Forelimb muscle (tissue), 1 donor: ENCODE measurements around the gene SUZ12. TPM values are rescaled to one million over a fixed set of nuclear protein-coding genes. Genes with fewer than 3 reads are reported as not detected.
"Not testable (repeated sequence)": the region's sequence is repeated elsewhere in the genome, so short reads cannot be mapped to it uniquely, and the experiment has no call there.

Experiments used
- DNase-seq: peaks from one replicate; pipeline ENCODE4 v3.0.0-alpha.2; 2013; ENCODE audit warnings: low read depth
- polyA plus RNA-seq: library from polyadenylated mRNA; unstranded; fragments of 120-200 nt; gene quantifications from one replicate; pipeline ENCODE4 v1.2.1, GENCODE V29; 2013; ENCODE audit not compliant: insufficient read length

The SUZ12 gene
- polyA plus RNA-seq: 19.6 TPM

DNA sequence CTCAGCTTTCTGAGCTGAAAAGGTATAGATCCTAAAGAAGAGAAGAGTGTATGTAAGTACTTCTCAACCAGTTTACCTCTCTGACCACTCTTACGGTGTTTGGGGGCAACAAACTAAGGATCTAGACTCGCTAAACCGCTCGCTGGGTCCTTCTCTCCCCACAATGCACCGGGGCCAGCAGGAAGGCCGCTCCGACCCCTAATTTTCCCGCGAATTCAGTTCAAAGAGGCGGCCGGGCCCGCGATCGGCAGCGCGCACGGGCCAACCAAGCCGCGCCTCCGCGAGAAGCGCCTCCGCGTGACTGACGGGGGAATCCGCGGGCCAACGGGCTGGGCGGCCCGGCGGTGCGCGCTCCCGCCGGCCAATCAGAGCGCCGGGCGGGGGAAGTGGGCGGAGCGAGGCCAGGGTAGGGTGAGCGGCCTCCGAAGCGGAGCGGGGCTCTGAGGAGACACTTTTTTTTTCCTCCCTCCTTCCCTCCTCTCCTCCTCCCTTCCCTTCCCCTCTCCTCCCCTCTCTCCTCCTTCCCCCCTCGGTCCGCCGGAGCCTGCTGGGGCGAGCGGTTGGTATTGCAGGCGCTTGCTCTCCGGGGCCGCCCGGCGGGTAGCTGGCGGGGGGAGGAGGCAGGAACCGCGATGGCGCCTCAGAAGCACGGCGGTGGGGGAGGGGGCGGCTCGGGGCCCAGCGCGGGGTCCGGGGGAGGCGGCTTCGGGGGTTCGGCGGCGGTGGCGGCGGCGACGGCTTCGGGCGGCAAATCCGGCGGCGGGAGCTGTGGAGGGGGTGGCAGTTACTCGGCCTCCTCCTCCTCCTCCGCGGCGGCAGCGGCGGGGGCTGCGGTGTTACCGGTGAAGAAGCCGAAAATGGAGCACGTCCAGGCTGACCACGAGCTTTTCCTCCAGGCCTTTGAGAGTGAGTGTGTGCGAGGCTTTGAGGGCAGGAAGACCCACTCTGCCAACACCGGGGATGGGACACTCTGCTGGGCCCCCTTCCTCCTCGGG, at the start of gene SUZ12:
SUZ12 (plus strand) TSS at position 393 of the 995 bp plus-strand sequence; CDS start at position 633, 240 bp downstream.
- peak; percentile 54 for DNase-seq

GRCh38 chr17:31888124-31888523, 48.7 kb upstream of the SUZ12 start:
- DNase-seq: no peak

GRCh38 chr17:31900877-31901276, 35.9 kb upstream of the SUZ12 start:
- no peak for DNase-seq

- DNase-seq: no peak
These were observed 34.1 kb upstream of the SUZ12 start for GRCh38 chr17:31902693-31903092.

DNA sequence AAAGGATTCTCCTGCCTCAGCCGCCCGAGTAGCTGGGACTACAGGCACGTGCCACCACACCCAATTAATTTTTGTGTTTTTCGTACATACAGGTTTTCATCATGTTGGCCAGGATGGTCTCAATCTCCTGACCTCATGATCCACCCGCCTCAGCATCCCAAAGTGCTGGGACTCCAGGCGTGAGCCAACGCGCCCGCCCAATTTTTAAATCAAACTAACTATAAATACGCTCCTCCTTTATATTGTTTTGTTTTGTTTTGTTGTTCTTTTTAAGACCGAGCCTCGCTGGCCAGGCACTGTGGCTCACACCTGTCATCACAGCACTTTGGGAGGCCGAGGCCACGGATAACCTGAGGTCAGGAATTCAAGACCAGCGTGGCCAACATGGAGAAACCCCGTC, 33.4 kb upstream of the SUZ12 start:
- no peak for DNase-seq

DNA sequence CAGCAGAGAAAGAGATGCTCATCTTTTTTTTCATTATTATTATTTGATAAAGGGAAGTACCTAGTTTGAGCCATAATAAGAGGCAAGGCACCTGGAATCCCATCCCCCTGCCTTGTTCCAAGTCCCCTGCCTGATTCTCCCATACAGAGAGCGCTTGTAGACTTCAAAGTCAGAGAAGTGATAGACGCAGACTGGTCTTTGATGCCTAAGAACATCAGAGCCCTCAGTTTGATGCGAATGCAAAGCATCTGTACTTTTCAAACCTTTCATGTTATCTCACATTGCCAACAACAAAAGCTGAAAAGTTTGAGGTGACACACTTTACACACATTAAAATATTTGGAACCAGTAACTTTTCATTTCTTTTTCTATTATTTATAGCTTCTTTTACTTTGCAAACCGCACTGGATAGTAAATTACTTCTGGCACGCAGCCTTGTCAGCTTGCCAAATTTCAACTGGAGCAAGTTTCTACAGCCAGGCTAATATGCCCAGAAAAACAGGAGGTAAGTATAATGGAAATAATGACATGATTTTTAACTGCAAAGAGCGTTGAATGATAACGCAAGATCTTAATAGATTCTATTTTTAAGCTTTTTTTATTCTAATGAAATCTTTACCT, 29.4 kb upstream of the SUZ12 start:
- peak; percentile 36 for DNase-seq

GRCh38 chr17:31908386-31908785, 28.4 kb upstream of the SUZ12 start:
- no peak for DNase-seq

DNA sequence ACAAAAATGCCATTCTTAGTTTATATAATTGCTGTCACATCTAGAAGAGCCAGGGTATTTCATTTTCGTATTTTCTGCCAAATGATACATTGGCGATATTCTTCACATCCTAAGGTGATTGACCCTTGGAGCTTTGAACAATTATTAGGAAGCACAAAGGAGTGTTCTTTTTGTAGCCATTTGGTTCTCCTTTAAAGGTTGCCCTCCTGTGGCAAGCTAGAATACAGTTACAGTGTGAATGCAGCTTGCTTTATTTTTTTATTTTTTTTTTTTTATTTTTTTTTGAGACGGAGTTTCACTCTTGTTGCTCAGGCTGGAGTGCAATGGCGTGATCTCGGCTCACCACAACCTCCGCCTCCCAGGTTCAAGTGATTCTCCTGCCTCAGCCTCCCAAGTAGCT, 24.1 kb upstream of the SUZ12 start:
- DNase-seq: not testable (repeated sequence)

DNA sequence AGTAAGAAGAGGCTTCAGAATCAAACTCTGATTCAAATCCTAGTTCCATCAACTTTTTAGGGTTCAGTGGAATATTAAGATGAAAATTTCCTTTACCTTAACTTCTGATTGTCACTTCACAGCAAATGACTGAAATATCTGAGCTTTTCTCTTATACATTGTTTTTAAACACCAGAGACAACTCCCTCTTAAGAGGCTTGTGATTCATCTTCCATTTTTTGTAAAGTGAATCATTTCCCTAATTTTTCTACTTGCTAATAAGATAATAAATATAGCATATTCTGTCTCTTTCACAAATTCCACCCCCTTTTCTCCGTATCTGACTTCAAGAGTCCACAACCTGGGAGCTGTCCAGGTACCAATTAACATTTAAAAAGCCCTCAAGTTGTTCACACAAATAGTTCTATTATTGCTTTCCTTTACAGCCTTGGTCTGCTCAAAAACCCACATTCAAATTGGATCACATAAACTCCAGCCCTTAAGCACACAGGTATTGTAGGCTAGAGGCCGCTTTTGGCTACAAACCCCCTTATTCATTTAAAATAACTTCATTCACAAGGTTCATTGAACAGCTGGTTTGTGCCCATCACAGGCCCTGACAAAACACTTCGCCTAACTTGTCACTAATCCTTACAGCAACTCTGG, 21.2 kb upstream of the SUZ12 start:
- no peak for DNase-seq

DNA sequence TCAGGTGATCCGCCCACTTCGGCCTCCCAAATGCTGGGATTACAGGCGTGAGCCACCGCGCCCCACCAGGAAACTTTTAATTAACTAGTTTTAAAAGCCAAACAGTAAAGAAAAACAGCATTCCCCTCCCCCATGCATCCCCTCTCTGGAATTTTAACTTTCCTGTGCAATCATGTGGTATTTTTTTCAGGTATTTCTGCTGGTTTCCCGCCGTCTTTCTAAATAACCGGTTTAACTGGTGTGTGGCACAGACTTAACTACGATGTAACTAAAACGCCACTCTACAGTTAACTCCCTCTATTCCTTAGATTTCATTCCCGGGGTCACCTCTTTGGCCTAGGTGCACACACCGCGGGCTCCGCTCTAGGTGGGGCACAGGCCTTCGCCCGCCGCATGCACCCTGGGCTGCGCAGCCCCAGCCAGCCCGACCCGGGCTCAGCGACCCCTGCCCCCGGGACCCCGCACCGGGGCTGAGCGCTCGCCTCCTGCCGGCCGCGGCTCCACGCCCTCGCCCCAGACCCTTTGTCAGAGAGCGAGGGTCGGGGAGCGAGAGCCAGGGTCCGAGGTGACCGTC, 20.2 kb upstream of the SUZ12 start:
- DNase-seq: no peak

DNA sequence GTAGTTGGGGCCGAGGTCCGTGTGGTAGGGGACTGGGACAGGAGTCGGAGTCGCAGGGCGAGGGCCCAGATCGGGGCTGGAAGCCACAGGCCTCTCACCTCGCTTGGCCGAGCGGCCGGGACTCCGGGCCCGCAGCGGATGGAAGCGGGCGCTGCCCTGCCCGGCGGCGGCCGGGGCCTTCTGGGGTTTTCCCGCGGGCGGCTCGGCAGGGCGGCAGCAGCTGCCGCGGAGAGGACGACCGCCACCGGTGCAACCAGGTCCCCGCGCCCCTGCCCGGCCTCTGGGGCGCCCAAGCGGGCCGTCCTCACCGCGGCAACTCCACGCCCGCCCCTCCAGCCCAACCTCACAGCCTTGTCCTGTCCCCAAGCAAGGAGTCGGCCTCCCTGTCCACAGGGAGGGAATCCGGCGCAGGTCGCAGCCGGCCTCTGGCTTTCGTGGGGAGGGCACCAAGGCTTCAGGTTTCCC, 19.7 kb upstream of the SUZ12 start:
- DNase-seq: no peak

DNA sequence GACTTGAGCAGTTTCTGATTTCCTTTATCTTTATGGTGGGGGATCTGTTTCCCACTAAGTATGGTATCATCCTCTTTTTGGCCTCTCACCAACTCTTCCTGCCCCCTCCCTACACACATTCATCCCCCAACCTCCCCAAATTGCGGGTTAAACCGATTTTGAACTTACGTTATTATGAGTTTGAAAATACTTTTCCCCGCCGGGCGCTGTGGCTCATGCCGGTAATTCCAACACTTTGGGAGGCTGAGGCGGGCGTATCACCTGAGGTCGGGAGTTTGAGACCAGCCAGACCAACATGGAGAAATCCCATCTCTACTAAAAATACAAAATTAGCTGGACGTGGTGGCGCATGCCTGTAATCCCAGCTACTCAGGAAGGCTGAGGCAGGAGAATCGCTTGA, 19.1 kb upstream of the SUZ12 start:
- DNase-seq: not testable (repeated sequence)

DNA sequence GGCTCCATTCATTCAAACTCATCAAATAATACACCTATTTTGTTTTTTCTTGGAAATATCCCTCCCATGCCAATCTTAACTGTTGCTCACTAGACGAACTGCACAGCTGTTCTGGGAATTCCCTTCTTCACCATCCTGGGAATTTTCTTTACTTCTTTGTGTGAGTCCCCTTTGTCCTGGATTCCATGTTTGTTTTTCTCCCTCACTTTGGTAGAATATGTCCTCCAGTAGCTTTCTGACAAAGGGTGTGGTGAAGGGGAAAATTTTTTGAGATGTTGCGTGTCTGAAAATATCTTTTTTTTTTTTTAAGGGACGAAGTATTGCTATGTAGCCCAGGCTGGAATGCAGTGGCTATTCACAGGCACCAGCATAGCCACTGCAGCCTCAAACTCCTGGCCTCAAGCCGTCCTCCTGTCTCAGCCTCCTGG, 18.1 kb upstream of the SUZ12 start:
- DNase-seq: no peak

DNA sequence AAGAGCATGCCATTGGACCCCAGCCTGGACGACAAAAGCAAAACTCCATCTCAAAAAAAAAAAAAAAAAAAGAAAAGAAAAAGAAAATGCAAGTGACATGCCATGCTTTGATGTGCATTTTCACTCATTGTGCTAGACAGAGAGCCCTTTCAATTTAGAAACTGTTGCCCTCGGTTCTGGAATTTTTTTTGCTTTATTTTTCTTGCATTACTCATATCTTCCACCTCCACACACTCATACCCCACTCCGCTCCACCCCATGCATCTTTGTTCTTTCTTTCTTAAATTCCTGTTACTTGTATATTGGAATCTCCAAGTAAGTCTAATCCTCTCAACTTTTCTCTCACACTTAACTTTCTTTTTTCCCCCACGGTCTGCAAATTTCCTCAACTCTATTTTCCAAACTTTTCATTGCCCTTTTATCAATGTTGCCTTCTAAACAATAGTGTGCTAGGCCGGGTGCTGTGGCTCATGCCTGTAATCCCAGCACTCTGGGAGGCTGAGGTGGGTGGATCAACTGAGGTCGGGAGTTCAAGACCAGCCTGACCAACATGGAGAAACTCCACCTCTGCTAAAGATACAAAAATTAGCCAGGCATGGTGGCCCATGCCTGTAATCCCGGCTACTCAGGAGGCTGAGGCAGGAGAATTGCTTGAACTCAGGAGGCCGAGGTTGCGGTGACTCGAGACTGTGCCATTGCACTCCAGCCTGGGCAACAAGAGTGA, 16.8 kb upstream of the SUZ12 start:
- no peak for DNase-seq

DNA sequence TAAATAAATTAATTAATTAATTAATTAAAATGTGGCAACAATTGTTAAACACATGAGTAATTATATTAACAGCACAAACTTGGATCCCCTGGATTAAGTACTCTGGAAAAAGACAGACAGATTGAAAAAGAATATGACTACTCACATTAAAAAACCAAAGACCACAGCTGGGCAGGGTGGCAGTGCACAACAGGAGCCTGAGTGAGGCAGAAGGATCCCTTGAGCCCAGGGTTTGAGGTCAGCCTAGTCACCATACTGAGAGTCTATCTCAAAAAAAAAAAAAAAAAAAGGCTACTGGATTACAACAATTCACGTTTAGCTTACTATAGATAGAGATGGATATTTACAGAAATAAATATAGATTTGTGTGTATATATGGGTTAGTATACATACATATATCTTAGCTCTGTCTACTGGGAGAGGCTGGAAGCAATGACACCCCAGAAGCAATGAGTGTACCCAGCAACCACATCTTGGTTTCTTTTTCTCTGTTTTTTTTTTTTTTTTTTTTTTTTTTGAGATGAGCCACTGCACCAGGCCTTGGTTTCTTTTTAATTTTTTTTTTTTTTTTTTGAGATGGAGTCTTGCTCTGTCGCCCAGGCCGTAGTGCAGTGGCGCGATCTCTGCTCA, 10.6 kb upstream of the SUZ12 start:
- no peak for DNase-seq

- DNase-seq: no peak
These were observed 5.1 kb upstream of the SUZ12 start for GRCh38 chr17:31931756-31932155.

DNA sequence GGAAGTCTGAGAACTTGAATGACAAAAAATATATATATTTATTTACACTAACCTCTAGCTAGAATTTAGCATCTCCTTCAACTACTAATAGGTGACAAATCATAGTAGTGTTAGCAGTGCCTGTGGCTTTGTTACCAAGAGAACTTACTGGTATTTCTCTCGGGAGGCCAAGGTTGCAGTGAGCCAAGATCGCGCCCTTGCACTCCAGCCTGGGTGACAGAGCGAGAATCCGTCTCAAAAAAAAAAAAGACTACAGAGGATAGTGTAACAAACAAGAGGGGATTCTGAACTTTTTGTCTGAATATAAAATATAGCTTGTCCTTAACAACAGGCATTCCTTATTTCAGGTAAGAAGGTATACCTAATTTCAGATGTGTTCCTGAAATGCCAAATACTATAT, 1.3 kb upstream of the SUZ12 start:
- DNase-seq: no peak

DNA sequence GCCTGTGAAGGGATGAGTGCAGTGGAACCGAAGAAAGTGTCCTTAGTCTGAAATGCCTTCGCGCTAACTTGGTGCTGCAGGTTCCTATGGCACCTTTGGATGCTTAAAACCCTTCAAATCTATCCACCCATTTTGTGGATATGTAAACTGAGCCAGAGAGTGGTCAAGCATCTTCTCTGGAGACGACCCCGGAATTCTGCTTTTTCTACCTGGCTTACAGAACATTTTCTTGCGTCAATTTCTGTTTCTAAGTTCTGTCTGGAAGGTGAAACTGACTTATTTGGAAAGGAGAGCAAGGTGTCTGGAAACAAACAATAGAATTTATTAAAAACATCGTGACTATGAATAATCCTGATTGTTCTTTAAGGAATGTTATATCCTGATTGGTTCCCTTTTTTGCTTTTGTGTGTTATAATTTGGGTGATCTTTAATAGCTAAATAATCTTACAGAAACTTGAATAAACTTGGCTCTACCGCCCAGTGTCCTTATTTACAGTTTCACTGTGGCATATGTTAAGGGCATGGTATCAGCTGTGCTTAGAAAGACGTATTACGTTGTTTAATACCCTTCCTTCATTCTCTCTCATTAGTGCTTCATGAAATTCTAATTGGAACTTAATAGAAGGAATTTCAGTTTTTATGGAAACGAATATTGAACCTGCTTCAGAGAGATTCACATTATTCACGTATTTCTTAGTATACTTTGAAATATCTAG, 1.3 kb downstream of the SUZ12 start:
- DNase-seq: not testable (repeated sequence)

- DNase-seq: not testable (repeated sequence)
These were observed 5.1 kb downstream of the SUZ12 start for GRCh38 chr17:31941916-31942315.

DNA sequence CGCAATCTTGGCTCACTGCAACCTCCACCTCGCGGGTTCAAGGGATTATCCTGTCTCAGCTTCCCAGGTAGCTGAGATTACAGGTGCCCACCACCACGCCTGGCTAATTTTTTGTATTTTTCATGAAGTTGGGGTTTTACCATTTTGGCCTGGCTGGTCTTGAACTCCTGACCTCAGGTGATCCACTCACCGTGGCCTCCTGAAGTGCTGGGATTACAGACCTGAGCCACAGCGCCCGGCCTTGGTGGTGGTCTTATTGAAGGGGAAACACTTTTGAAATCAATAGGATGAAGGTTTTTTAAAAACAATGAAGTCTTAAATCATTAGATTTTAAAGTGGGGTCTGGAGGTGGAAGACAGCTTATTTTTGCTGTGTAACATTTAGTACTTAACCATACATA, 5.6 kb downstream of the SUZ12 start:
- not testable (repeated sequence) for DNase-seq
